ENCODE results near the gene LUC7L. TPM values are rescaled to one million over a fixed set of nuclear protein-coding genes. Genes with fewer than 3 reads are reported as not detected.
A peak's percentile ranks its signal among the peaks of the same experiment; 100 is the strongest.

LUC7L gene
- polyA plus RNA-seq, 1 of the 3 experiments (the other 2 are of a cell fraction) = 97.7 TPM

DNA sequence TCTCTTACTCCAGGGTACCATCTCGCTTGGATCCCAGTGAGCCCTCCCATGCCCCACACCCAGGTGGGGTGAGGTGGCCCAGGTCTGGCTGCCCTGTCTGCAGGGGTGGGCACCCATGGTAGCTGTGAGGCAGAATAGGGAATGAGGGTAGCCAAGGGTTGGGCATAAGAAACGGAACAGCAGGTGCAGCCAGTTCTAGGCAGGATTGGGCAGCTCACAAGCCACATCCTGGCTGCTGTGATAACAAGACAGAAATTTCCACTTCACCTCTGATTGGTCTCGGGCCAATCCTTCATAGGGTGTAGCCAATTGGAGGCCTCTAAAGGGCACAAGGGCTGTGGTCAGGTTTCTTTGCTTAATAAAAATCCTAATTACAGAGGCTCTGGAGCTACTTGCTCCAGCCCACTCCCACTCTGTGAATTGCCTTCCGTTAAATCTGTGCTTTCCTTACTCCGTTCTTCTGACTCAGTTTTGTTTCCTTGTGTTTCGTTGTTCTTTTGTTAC, 49.7 kb upstream of the LUC7L start:
- 79% methylated on average over 5 of the region's 6 CpGs for WGBS (ENCODE audit: low lambda C conversion rate)
- CTCF ChIA-PET = interaction anchor here (0.8 to 1.5 kb wide), 5 partner anchors 8 to 83 kb away, joined by 3 to 5 read pairs (median 3); partner anchors contain the start of gene AXIN1
- no peaks in the 10 kb centered on the region for H3K36me3 ChIP-seq (replicated peaks in 1 of 2; ENCODE audit: control insufficient read depth in 1 of 2, insufficient read depth in 2 of 2, low read length in 1 of 2)
- no peaks in the 10 kb centered on the region for H3K9me2 ChIP-seq
- no peak overlapping the region for H2AFZ ChIP-seq (ENCODE audit: low read depth)
- DNase-seq = no peak
- no peak overlapping the region for H3K4me2 ChIP-seq
- no peak for TF ChIP-seq NRF1 (IDR thresholded peaks at IDR 0.05; ENCODE audit: low read depth, low read length)
- TF ChIP-seq, protein P1, sequence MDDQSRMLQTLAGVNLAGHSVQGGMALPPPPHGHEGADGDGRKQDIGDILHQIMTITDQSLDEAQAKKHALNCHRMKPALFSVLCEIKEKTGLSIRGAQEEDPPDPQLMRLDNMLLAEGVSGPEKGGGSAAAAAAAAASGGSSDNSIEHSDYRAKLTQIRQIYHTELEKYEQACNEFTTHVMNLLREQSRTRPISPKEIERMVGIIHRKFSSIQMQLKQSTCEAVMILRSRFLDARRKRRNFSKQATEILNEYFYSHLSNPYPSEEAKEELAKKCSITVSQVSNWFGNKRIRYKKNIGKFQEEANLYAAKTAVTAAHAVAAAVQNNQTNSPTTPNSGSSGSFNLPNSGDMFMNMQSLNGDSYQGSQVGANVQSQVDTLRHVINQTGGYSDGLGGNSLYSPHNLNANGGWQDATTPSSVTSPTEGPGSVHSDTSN (IDR thresholded peaks at IDR 0.05) = peak; percentile 81
- no peak for TF ChIP-seq USF1 (IDR thresholded peaks at IDR 0.05; ENCODE audit: borderline replicate concordance, low read depth)
- no peak overlapping the region for H3K4me3 ChIP-seq (ENCODE audit: low read depth in 2 of 2, low read length in 1 of 2)
- POLR2A ChIA-PET = no interaction called here
- no peaks in the 10 kb centered on the region for H3K79me2 ChIP-seq (ENCODE audit: insufficient read depth)
- peaks cover 0 to 13% of the 10 kb centered on the region in 2 experiments; a peak in 1 of 4 replicates for H3K4me1 ChIP-seq (ENCODE audit: control insufficient read depth in 1 of 2, insufficient read depth in 2 of 2, low read depth in 1 of 2, low read length in 1 of 2)
- H4K20me1 ChIP-seq (ENCODE audit: insufficient read depth) = no peaks in the 10 kb centered on the region
- no peak overlapping the region for H3K9ac ChIP-seq
- no peaks in the 10 kb centered on the region for H3K9me3 ChIP-seq
- H3K27ac ChIP-seq (ENCODE audit: low read depth in 2 of 2, low read length in 1 of 2) = no peak overlapping the region
- H3K27me3 ChIP-seq (ENCODE audit: insufficient read depth) = no peaks in the 10 kb centered on the region
- H3F3A ChIP-seq (replicated peaks; ENCODE audit: insufficient read depth) = peaks cover 3% of the 10 kb centered on the region

GRCh38 chr16:276426-277077, 47.3 kb upstream of the LUC7L start:
- Histone ChIP-seq H3K27ac (ENCODE audit: low read depth in 2 of 2, low read length in 1 of 2) (no peak overlapping the region), H3K27me3 (ENCODE audit: insufficient read depth) (no peaks in the 10 kb centered on the region), H3K79me2 (ENCODE audit: insufficient read depth) (no peaks in the 10 kb centered on the region), H3K9me2 (no peaks in the 10 kb centered on the region), H3F3A (replicated peaks; ENCODE audit: insufficient read depth) (peaks cover 3% of the 10 kb centered on the region), H3K9me3 (no peaks in the 10 kb centered on the region), H3K4me2 (0 out of 2 replicates have a peak overlapping the region, but pooled peaks have one; percentile 44), H3K9ac (no peak overlapping the region), H3K36me3 (replicated peaks in 1 of 2; ENCODE audit: control insufficient read depth in 1 of 2, insufficient read depth in 2 of 2, low read length in 1 of 2) (no peaks in the 10 kb centered on the region), H4K20me1 (ENCODE audit: insufficient read depth) (no peaks in the 10 kb centered on the region), H3K4me3 (ENCODE audit: low read depth in 2 of 2, low read length in 1 of 2) (no peak overlapping the region), H3K4me1 (ENCODE audit: control insufficient read depth in 1 of 2, insufficient read depth in 2 of 2, low read depth in 1 of 2, low read length in 1 of 2) (peaks cover 0 to 13% of the 10 kb centered on the region in 2 experiments; a peak in 1 of 4 replicates), H2AFZ (ENCODE audit: low read depth) (no peak overlapping the region)
- WGBS (ENCODE audit: low lambda C conversion rate) = 95% methylated on average over 17 of the region's 20 CpGs
- CTCF ChIA-PET = interaction anchor here (1.1 to 1.9 kb wide), 2 partner anchors 85 to 96 kb away, joined by 5 to 6 read pairs; partner anchors contain the start of gene HBQ1
- no peak for DNase-seq
- POLR2A ChIA-PET = interaction anchor here (0.6 to 1.4 kb wide), 2 partner anchors 41 to 378 kb away, joined by 3 to 6 read pairs; no protein-coding TSS in a partner anchor
- TF ChIP-seq, protein P2, sequence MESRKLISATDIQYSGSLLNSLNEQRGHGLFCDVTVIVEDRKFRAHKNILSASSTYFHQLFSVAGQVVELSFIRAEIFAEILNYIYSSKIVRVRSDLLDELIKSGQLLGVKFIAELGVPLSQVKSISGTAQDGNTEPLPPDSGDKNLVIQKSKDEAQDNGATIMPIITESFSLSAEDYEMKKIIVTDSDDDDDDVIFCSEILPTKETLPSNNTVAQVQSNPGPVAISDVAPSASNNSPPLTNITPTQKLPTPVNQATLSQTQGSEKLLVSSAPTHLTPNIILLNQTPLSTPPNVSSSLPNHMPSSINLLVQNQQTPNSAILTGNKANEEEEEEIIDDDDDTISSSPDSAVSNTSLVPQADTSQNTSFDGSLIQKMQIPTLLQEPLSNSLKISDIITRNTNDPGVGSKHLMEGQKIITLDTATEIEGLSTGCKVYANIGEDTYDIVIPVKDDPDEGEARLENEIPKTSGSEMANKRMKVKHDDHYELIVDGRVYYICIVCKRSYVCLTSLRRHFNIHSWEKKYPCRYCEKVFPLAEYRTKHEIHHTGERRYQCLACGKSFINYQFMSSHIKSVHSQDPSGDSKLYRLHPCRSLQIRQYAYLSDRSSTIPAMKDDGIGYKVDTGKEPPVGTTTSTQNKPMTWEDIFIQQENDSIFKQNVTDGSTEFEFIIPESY (IDR thresholded peaks at IDR 0.05; ENCODE audit: borderline replicate concordance, low read depth) = no peak
- TF ChIP-seq MAX (IDR thresholded peaks at IDR 0.05; ENCODE audit: low read depth) (no peak), CHD2 (IDR thresholded peaks at IDR 0.05; ENCODE audit: low read length, partially characterized antibody) (no peak), GATA2 (CRISPR knock-in tag; IDR thresholded peaks at IDR 0.05) (no peak), USF2 (IDR thresholded peaks at IDR 0.05; ENCODE audit: borderline replicate concordance, low read depth, low read length) (no peak), RFX5 (IDR thresholded peaks at IDR 0.05; ENCODE audit: low read length) (no peak), FOXM1 (IDR thresholded peaks at IDR 0.05; ENCODE audit: low read depth) (no peak), RXRA (IDR thresholded peaks at IDR 0.05; ENCODE audit: borderline replicate concordance, low read depth) (no peak), ELF1 (IDR thresholded peaks at IDR 0.05) (no peak), MXI1 (IDR thresholded peaks at IDR 0.05; ENCODE audit: low read depth, low read length) (no peak)
- TF ChIP-seq, protein P1 (IDR thresholded peaks at IDR 0.05) = no peak
- TF ChIP-seq, protein P3, sequence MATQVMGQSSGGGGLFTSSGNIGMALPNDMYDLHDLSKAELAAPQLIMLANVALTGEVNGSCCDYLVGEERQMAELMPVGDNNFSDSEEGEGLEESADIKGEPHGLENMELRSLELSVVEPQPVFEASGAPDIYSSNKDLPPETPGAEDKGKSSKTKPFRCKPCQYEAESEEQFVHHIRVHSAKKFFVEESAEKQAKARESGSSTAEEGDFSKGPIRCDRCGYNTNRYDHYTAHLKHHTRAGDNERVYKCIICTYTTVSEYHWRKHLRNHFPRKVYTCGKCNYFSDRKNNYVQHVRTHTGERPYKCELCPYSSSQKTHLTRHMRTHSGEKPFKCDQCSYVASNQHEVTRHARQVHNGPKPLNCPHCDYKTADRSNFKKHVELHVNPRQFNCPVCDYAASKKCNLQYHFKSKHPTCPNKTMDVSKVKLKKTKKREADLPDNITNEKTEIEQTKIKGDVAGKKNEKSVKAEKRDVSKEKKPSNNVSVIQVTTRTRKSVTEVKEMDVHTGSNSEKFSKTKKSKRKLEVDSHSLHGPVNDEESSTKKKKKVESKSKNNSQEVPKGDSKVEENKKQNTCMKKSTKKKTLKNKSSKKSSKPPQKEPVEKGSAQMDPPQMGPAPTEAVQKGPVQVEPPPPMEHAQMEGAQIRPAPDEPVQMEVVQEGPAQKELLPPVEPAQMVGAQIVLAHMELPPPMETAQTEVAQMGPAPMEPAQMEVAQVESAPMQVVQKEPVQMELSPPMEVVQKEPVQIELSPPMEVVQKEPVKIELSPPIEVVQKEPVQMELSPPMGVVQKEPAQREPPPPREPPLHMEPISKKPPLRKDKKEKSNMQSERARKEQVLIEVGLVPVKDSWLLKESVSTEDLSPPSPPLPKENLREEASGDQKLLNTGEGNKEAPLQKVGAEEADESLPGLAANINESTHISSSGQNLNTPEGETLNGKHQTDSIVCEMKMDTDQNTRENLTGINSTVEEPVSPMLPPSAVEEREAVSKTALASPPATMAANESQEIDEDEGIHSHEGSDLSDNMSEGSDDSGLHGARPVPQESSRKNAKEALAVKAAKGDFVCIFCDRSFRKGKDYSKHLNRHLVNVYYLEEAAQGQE (IDR thresholded peaks at IDR 0.05; ENCODE audit: low read depth, low read length) = no peak
